Cerebellar nuclear complex (tissue), 1 donor: ENCODE measurements around the gene KIRREL3.

Experiments
- DNase-seq, 2 experiments: peaks; one replicate each; lab custom pipeline; 2025; lab: John Stamatoyannopoulos, UW

The KIRREL3 gene

GRCh38 chr11:126466236-126467045 lies 534.1 kb downstream of the KIRREL3 start:
- DNase-seq = no peak

GRCh38 chr11:126465573-126466188 lies 534.9 kb downstream of the KIRREL3 start:
- DNase-seq = no peak

- DNase-seq = no peak
These were observed 535.8 kb downstream of the KIRREL3 start for GRCh38 chr11:126464796-126465195.

- no peak for DNase-seq
These were observed 538.1 kb downstream of the KIRREL3 start for GRCh38 chr11:126462422-126462821.

- DNase-seq = no peak
These were observed 538.6 kb downstream of the KIRREL3 start for GRCh38 chr11:126461996-126462395.

- no peak for DNase-seq
These were observed 539.5 kb downstream of the KIRREL3 start for GRCh38 chr11:126461096-126461440.

- no peak for DNase-seq
These were observed 540.0 kb downstream of the KIRREL3 start for GRCh38 chr11:126460417-126461095.

- DNase-seq = no peak
These were observed 540.8 kb downstream of the KIRREL3 start for GRCh38 chr11:126459691-126460281.

- DNase-seq = no peak
These were observed 542.8 kb downstream of the KIRREL3 start for GRCh38 chr11:126457817-126458216.

- DNase-seq = no peak
These were observed 543.6 kb downstream of the KIRREL3 start for GRCh38 chr11:126456783-126457542.

- no peak for DNase-seq
These were observed 544.5 kb downstream of the KIRREL3 start for GRCh38 chr11:126456089-126456488.

- no peak for DNase-seq
These were observed 548.1 kb downstream of the KIRREL3 start for GRCh38 chr11:126452241-126453101.

GRCh38 chr11:126451211-126451802 lies 549.3 kb downstream of the KIRREL3 start:
- DNase-seq = no peak

GRCh38 chr11:126450806-126451205 lies 549.8 kb downstream of the KIRREL3 start:
- DNase-seq = no peak

GRCh38 chr11:126450198-126450597 lies 550.4 kb downstream of the KIRREL3 start:
- no peak for DNase-seq

- no peak for DNase-seq
These were observed 554.0 kb downstream of the KIRREL3 start for GRCh38 chr11:126446581-126446980.

- DNase-seq = no peak
These were observed 556.5 kb downstream of the KIRREL3 start for GRCh38 chr11:126444072-126444471.

GRCh38 chr11:126443120-126443519 lies 557.5 kb downstream of the KIRREL3 start:
- DNase-seq = peak in 1 of 2 experiments; percentile 9

GRCh38 chr11:126440792-126441514 lies 559.6 kb downstream of the KIRREL3 start:
- peak in 1 of 2 experiments; percentile 50 for DNase-seq

- no peak for DNase-seq
These were observed 560.3 kb downstream of the KIRREL3 start for GRCh38 chr11:126440276-126440675.
